H1 (cell line): ENCODE measurements around the gene ADARB2. TPM values are rescaled to one million over a fixed set of nuclear protein-coding genes. Genes with fewer than 3 reads are reported as not detected.

Experiments
- CTCF ChIA-PET: fragments of 300-600 bp; sonication (Branson Sonifier 250); formaldehyde crosslinking; loops from one replicate; lab custom pipeline; 2021; ENCODE audit not compliant: partially characterized antibody; lab: Charles Lee
- POLR2A ChIA-PET: fragments of 300-600 bp; sonication (Branson Sonifier 250); formaldehyde crosslinking; loops from one replicate; lab custom pipeline; 2021; ENCODE audit warnings: inconsistent platforms; ENCODE audit not compliant: partially characterized antibody; lab: Charles Lee
- DNase-seq, 2 experiments: peaks; one replicate each; pipeline versions ENCODE4 v3.0.0 to v3.0.0-alpha.2; 2010 to 2022; ENCODE audit warnings: low spot score in 2 of 2, low read depth in 1 of 2, mixed read lengths in 1 of 2
- FAIRE-seq: peaks from 2 replicates; lab custom pipeline; 2011; peaks lifted over from hg19 to GRCh38; lab: Jason Lieb, UNC
- H2AFZ ChIP-seq: 2 replicates; pipeline ENCODE4 v1.8.1; 2012; ENCODE audit warnings: low read length, inconsistent platforms
- H2AK5ac ChIP-seq: 2 replicates; pipeline ENCODE4 v1.6.1; 2013; ENCODE audit warnings: low read depth, low read length
- H2BK120ac ChIP-seq: replicated peaks from 2 replicates; pipeline ENCODE3; 2013; ENCODE audit warnings: low read depth, low read length, inconsistent platforms
- H2BK12ac ChIP-seq: 2 replicates; pipeline ENCODE4 v1.6.1; 2013; ENCODE audit warnings: low read depth, low read length
- H2BK15ac ChIP-seq: 2 replicates; pipeline ENCODE4 v1.6.1; 2013; ENCODE audit warnings: low read length
- H2BK20ac ChIP-seq: 2 replicates; pipeline ENCODE4 v1.6.1; 2013; ENCODE audit warnings: low read length
- H2BK5ac ChIP-seq: 2 replicates; pipeline ENCODE4 v1.6.1; 2013; ENCODE audit warnings: low read depth, low read length
- H3K14ac ChIP-seq: 2 replicates; pipeline ENCODE4 v1.6.1; 2013; ENCODE audit warnings: inconsistent platforms; ENCODE audit not compliant: insufficient read length
- H3K18ac ChIP-seq: 2 replicates; pipeline ENCODE4 v1.6.1; 2013; ENCODE audit warnings: low read length; ENCODE audit errors: extremely low read depth
- H3K23ac ChIP-seq: 2 replicates; pipeline ENCODE4 v1.6.1; 2013; ENCODE audit warnings: inconsistent platforms; ENCODE audit not compliant: insufficient read length
- H3K23me2 ChIP-seq: 2 replicates; pipeline ENCODE4 v1.6.1; 2013; ENCODE audit warnings: low read depth, low read length
- H3K27ac ChIP-seq: 2 replicates; pipeline ENCODE4 v1.6.1; 2011; ENCODE audit warnings: low read depth, low read length, inconsistent platforms
- H3K27me3 ChIP-seq, 4 experiments: replicated peaks in 1 of 4; 1 replicate in 1 of 4; 2 replicates in 3 of 4; pipeline versions ENCODE4 v1.6.1 to v1.8.1; 2011 to 2013; ENCODE audit warnings: low read length in 3 of 4, mild to moderate bottlenecking in 3 of 4, inconsistent platforms in 2 of 4, mixed read lengths in 2 of 4, moderate library complexity in 1 of 4; ENCODE audit not compliant: control insufficient read depth in 3 of 4, insufficient read depth in 3 of 4; ENCODE audit errors: extremely low read depth in 1 of 4
- H3K36me3 ChIP-seq, 4 experiments: 2 replicates each; pipeline versions ENCODE4 v1.6.1 to v1.8.1; 2011 to 2013; ENCODE audit warnings: mild to moderate bottlenecking in 4 of 4, low read length in 3 of 4, moderate library complexity in 2 of 4, control low read depth in 1 of 4, inconsistent platforms in 1 of 4; ENCODE audit not compliant: insufficient read depth in 4 of 4, control insufficient read depth in 2 of 4
- H3K4ac ChIP-seq: replicated peaks from 2 replicates; pipeline ENCODE3; 2013; ENCODE audit warnings: low read length, low read depth, mixed read lengths, inconsistent platforms; ENCODE audit not compliant: insufficient read length
- H3K4me1 ChIP-seq, 4 experiments: replicated peaks in 1 of 4; 1 replicate in 1 of 4; 2 replicates in 3 of 4; pipeline versions ENCODE4 v1.6.1 to v1.8.1; 2011 to 2013; ENCODE audit warnings: low read length in 3 of 4, inconsistent platforms in 2 of 4, mixed read lengths in 1 of 4; ENCODE audit not compliant: insufficient read depth in 4 of 4, control insufficient read depth in 3 of 4
- H3K4me2 ChIP-seq, 2 experiments: 2 replicates each; pipeline versions ENCODE4 v1.6.1 to v1.8.1; 2011 to 2013; ENCODE audit warnings: low read depth in 2 of 2, low read length in 2 of 2, control low read depth in 1 of 2, inconsistent platforms in 1 of 2, mild to moderate bottlenecking in 1 of 2; ENCODE audit not compliant: insufficient read depth in 1 of 2
- H3K4me3 ChIP-seq, 4 experiments: fragments of 200-600, 300-600 bp in 1 of 4; sonication (generic), shearing (Covaris generic), sonication (Bioruptor Twin) in 1 of 4; 2 replicates each; pipeline versions ENCODE4 v1.5.1 to v1.8.1; 2011 to 2016; ENCODE audit warnings: low read length in 4 of 4, low read depth in 3 of 4, control low read depth in 2 of 4, inconsistent platforms in 2 of 4, mild to moderate bottlenecking in 2 of 4, mixed read lengths in 1 of 4, moderate library complexity in 1 of 4; ENCODE audit not compliant: insufficient read depth in 2 of 4; ENCODE audit errors: extremely low read depth in 1 of 4
- H3K56ac ChIP-seq: replicated peaks from 2 replicates; pipeline ENCODE3; 2013; ENCODE audit warnings: low read depth, mild to moderate bottlenecking, mixed read lengths, low read length, inconsistent platforms; ENCODE audit not compliant: insufficient read length
- H3K79me1 ChIP-seq: 2 replicates; pipeline ENCODE4 v1.6.1; 2013; ENCODE audit warnings: low read depth, low read length, control low read depth
- H3K79me2 ChIP-seq, 2 experiments: 2 replicates each; pipeline versions ENCODE4 v1.6.1 to v1.8.1; 2012 to 2013; ENCODE audit warnings: low read length in 2 of 2, mild to moderate bottlenecking in 2 of 2, inconsistent platforms in 1 of 2; ENCODE audit not compliant: insufficient read depth in 2 of 2, control insufficient read depth in 1 of 2
- H3K9ac ChIP-seq, 4 experiments: replicated peaks in 1 of 4; 1 replicate in 1 of 4; 2 replicates in 3 of 4; pipeline versions ENCODE4 v1.6.1 to v1.8.1; 2011 to 2013; ENCODE audit warnings: low read depth in 3 of 4, low read length in 3 of 4, control low read depth in 2 of 4, mild to moderate bottlenecking in 2 of 4, moderate library complexity in 2 of 4, inconsistent platforms in 1 of 4; ENCODE audit errors: extremely low read depth in 1 of 4
- H3K9me3 ChIP-seq, 2 experiments: 2 replicates each; pipeline versions ENCODE4 v1.6.1 to v1.8.1; 2012 to 2013; ENCODE audit warnings: mild to moderate bottlenecking in 2 of 2, moderate library complexity in 2 of 2, control low read depth in 1 of 2, inconsistent platforms in 1 of 2, low read depth in 1 of 2, low read length in 1 of 2, mixed read lengths in 1 of 2; ENCODE audit not compliant: insufficient read depth in 2 of 2
- H4K20me1 ChIP-seq, 2 experiments: replicated peaks in 1 of 2; 2 replicates each; pipeline versions ENCODE3 to v1.8.1; 2011 to 2013; ENCODE audit warnings: inconsistent platforms in 2 of 2, low read length in 2 of 2, mild to moderate bottlenecking in 1 of 2; ENCODE audit not compliant: insufficient read depth in 2 of 2, control insufficient read depth in 1 of 2
- H4K5ac ChIP-seq: 2 replicates; pipeline ENCODE4 v1.6.1; 2013; ENCODE audit warnings: low read length, low read depth, mixed read lengths, inconsistent platforms; ENCODE audit not compliant: insufficient read length
- H4K8ac ChIP-seq: 2 replicates; pipeline ENCODE4 v1.8.0; 2013; ENCODE audit warnings: mild to moderate bottlenecking, moderate library complexity, low read length, inconsistent platforms; ENCODE audit not compliant: insufficient read depth; ENCODE audit errors: extremely low read depth
- H4K91ac ChIP-seq: replicated peaks from 2 replicates; pipeline ENCODE3; 2013; ENCODE audit warnings: low read length, mixed read lengths, inconsistent platforms; ENCODE audit not compliant: insufficient read length
- CTCF ChIP-seq, 3 experiments: IDR thresholded peaks; 1 replicate in 2 of 3; 2 replicates in 1 of 3; pipeline versions ENCODE4 v1.5.1 to v1.6.1; 2011; ENCODE audit warnings: low read length in 3 of 3, mild to moderate bottlenecking in 3 of 3, inconsistent platforms in 2 of 3, low read depth in 1 of 3, moderate library complexity in 1 of 3; ENCODE audit not compliant: insufficient read depth in 1 of 3; ENCODE audit errors: control extremely low read depth in 1 of 3
- GTF2F1 ChIP-seq: IDR thresholded peaks from 2 replicates; pipeline ENCODE4 v1.6.1; 2012; ENCODE audit warnings: low read depth, low read length, improper control_type of control experiment, borderline replicate concordance
- HDAC2 ChIP-seq, 2 experiments: fragments of 300-600 bp in 1 of 2; sonication (generic) in 1 of 2; IDR thresholded peaks; 2 replicates each; pipeline ENCODE4 v1.6.1; 2011 to 2012; ENCODE audit warnings: low read depth in 2 of 2, low read length in 2 of 2, mild to moderate bottlenecking in 2 of 2, moderate library complexity in 2 of 2, borderline replicate concordance in 1 of 2, inconsistent platforms in 1 of 2
- KDM4A ChIP-seq: IDR thresholded peaks from one replicate; pipeline ENCODE4 v1.7.1; 2012; ENCODE audit warnings: low read depth, mild to moderate bottlenecking, moderate library complexity, low read length, inconsistent platforms; ENCODE audit not compliant: severe bottlenecking
- MAFK ChIP-seq: IDR thresholded peaks from 2 replicates; pipeline ENCODE4 v1.6.1; 2012; ENCODE audit warnings: low read depth, mild to moderate bottlenecking, improper control_type of control experiment, low read length
- POLR2A ChIP-seq, 2 experiments: IDR thresholded peaks; 1 replicate in 1 of 2; 2 replicates in 1 of 2; pipeline ENCODE4 v1.6.1; 2011; ENCODE audit warnings: low read depth in 2 of 2, low read length in 2 of 2, mild to moderate bottlenecking in 2 of 2; ENCODE audit errors: control extremely low read depth in 1 of 2
- RXRA ChIP-seq: IDR thresholded peaks from 2 replicates; pipeline ENCODE4 v1.6.1; 2011; ENCODE audit warnings: low read depth, mild to moderate bottlenecking, low read length, moderate library complexity; ENCODE audit not compliant: insufficient read depth
- SP2 ChIP-seq: IDR thresholded peaks from 2 replicates; pipeline ENCODE4 v1.6.1; 2012; ENCODE audit warnings: mild to moderate bottlenecking, low read length, inconsistent platforms
- WGBS, 2 experiments: shearing (Covaris generic) in 1 of 2; methylation state at CpG; one replicate each; pipeline versions ENCODE4 v1.1.6 to v1.1.7; 2013 to 2015; ENCODE audit warnings: low lambda C conversion rate in 2 of 2, mixed read lengths in 2 of 2, inconsistent platforms in 1 of 2, low coverage in 1 of 2, missing lambda C conversion rate in 1 of 2; ENCODE audit not compliant: insufficient replicate concordance in 2 of 2, insufficient coverage in 1 of 2, insufficient read length in 1 of 2; ENCODE audit errors: extremely low coverage in 1 of 2, missing lambda C conversion rate in 1 of 2; 5-methylcytosine and 5-hydroxymethylcytosine counted together
- polyA plus RNA-seq, 7 experiments: library from polyadenylated mRNA; depleted of rRNA in 3 of 7; stranded (reverse) in 5 of 7; unstranded in 2 of 7; fragments of >200 nt in 5 of 7; fragments of 200-250 nt in 2 of 7; gene quantifications; 1 replicate in 5 of 7; 2 replicates in 1 of 7; 4 replicates in 1 of 7; pipeline versions ENCODE4 v1.2.1 to v1.2.3, GENCODE V29; 2011 to 2013; ENCODE audit warnings: missing spikeins in 2 of 7, mixed read lengths in 2 of 7
- total RNA-seq: library from RNA; stranded (reverse); fragmentation: NEBNext Ultra II Directional; extraction: Animal tissue kit (Norgen Biotek cat#: 25700); gene quantifications from 2 replicates; pipeline ENCODE4 v1.2.1, GENCODE V29; 2021

The ADARB2 gene
- total and polyA plus RNA-seq, 2 of the 8 experiments (the other 6 are each of a cell fraction or from before 2014, with no cell fraction given), result 2.2 to 2.8 TPM

GRCh38 chr10:1504940-1505339 lies 232.4 kb downstream of the ADARB2 start:
- no peak overlapping the region for H2AFZ ChIP-seq
- no peak overlapping the region for H3K27ac ChIP-seq
- no peaks in the 10 kb centered on the region for H3K79me1 ChIP-seq
- H2BK12ac ChIP-seq, result no peak overlapping the region; the same call in 1 of the 2 replicates
- H3K14ac ChIP-seq, result no peak overlapping the region
- H2BK5ac ChIP-seq, result peak overlapping the region; percentile 64; the same call in 1 of the 2 replicates
- no peak overlapping the region for H4K5ac ChIP-seq
- FAIRE-seq, result no peak
- peak overlapping the region; percentile 88 for H3K4ac ChIP-seq
- no peak for DNase-seq
- 0 out of 2 replicates have a peak overlapping the region, but pooled peaks have one; percentile 66 for H2BK15ac ChIP-seq
- H3K9me3 ChIP-seq, result peaks cover 0 to 3% of the 10 kb centered on the region in 2 experiments; a peak in 1 of 4 replicates
- H2BK120ac ChIP-seq, result no peak overlapping the region
- no peak overlapping the region for H3K18ac ChIP-seq
- ChIA-PET CTCF (no interaction called here), POLR2A (no interaction called here)
- peaks cover 0 to 6% (median 0%) of the 10 kb centered on the region in 4 experiments; a peak in 2 of 7 replicates for H3K4me1 ChIP-seq
- peak overlapping the region; percentile 91; the same call in 1 of the 2 replicates for H2AK5ac ChIP-seq
- no peak overlapping the region for H3K4me2 ChIP-seq
- peaks cover 3% of the 10 kb centered on the region; the same call in 1 of the 2 replicates for H3K23me2 ChIP-seq
- no peak overlapping the region for H3K23ac ChIP-seq
- no peak overlapping the region for H4K8ac ChIP-seq
- no peak overlapping the region for H3K9ac ChIP-seq
- H3K27me3 ChIP-seq, result no peaks in the 10 kb centered on the region
- TF ChIP-seq MAFK, result no peak
- no peak for TF ChIP-seq SP2
- TF ChIP-seq HDAC2 (IDR thresholded peaks at IDR 0.05; ENCODE audit: borderline replicate concordance in 1 of 2, low read depth in 2 of 2, low read length in 2 of 2), result no peak
- TF ChIP-seq POLR2A (IDR thresholded peaks at IDR 0.05; ENCODE audit: control extremely low read depth in 1 of 2, low read depth in 2 of 2, low read length in 2 of 2), result no peak
- TF ChIP-seq GTF2F1, result no peak
- no peak for TF ChIP-seq RXRA
- no peak for TF ChIP-seq KDM4A
- TF ChIP-seq CTCF (IDR thresholded peaks at IDR 0.05; ENCODE audit: control extremely low read depth in 1 of 3, insufficient read depth in 1 of 3, low read depth in 1 of 3, low read length in 3 of 3), result no peak
- no peak overlapping the region for H3K56ac ChIP-seq
- no peaks in the 10 kb centered on the region for H3K79me2 ChIP-seq
- WGBS, 2 experiments, result 94% methylated on average over 8 of the region's 8 CpGs; no CpG with 5 or more reads in 1 of the 2 experiments
- no peak overlapping the region for H3K4me3 ChIP-seq
- H4K91ac ChIP-seq, result no peak overlapping the region
- H4K20me1 ChIP-seq, result no peaks in the 10 kb centered on the region
- no peaks in the 10 kb centered on the region for H3K36me3 ChIP-seq
- no peak overlapping the region for H2BK20ac ChIP-seq
